Fibroblast of lung (primary cell): ENCODE data around the gene HNRNPA3. TPM values are rescaled to one million over a fixed set of nuclear protein-coding genes. Genes with fewer than 3 reads are reported as not detected.

Source experiments
- DNase-seq, 2 donors: peaks; one replicate each; pipeline versions ENCODE4 v3.0.0 to v3.0.0-alpha.2; 2010; ENCODE audit warnings: low read depth in 2 of 2
- H2AFZ ChIP-seq: 2 replicates; pipeline ENCODE4 v1.5.1; 2012; ENCODE audit warnings: low read length, control low read depth, inconsistent platforms
- H3K27ac ChIP-seq: 2 replicates; pipeline ENCODE4 v1.5.1; 2011; ENCODE audit warnings: low read length, control low read depth; ENCODE audit not compliant: insufficient read depth
- H3K27me3 ChIP-seq: 2 replicates; pipeline ENCODE4 v1.5.1; 2011; ENCODE audit warnings: mild to moderate bottlenecking, low read length; ENCODE audit not compliant: control insufficient read depth, insufficient read depth
- H3K36me3 ChIP-seq: 2 replicates; pipeline ENCODE4 v1.5.1; 2011; ENCODE audit warnings: low read length; ENCODE audit not compliant: control insufficient read depth, insufficient read depth
- H3K4me1 ChIP-seq: 2 replicates; pipeline ENCODE4 v1.5.1; 2011; ENCODE audit warnings: low read length; ENCODE audit not compliant: control insufficient read depth, insufficient read depth; ENCODE audit errors: extremely low read depth
- H3K4me2 ChIP-seq: 2 replicates; pipeline ENCODE4 v1.5.1; 2011; ENCODE audit warnings: low read length, control low read depth; ENCODE audit not compliant: insufficient read depth; ENCODE audit errors: extremely low read depth
- H3K4me3 ChIP-seq, 4 experiments: fragments of 200-600 bp in 1 of 4; sonication (generic) in 1 of 4; replicated peaks in 1 of 4; 2 replicates each; pipeline ENCODE4 v1.5.1; 2011 to 2016; ENCODE audit warnings: low read length in 4 of 4, low read depth in 3 of 4, mild to moderate bottlenecking in 3 of 4, control low read depth in 2 of 4, inconsistent platforms in 1 of 4, mixed read lengths in 1 of 4; ENCODE audit not compliant: insufficient read depth in 1 of 4; ENCODE audit errors: control extremely low read depth in 1 of 4
- H3K79me2 ChIP-seq: 2 replicates; pipeline ENCODE4 v1.5.1; 2012; ENCODE audit warnings: mild to moderate bottlenecking, low read length, inconsistent platforms; ENCODE audit not compliant: control insufficient read depth, insufficient read depth
- H3K9ac ChIP-seq: 2 replicates; pipeline ENCODE4 v1.5.1; 2011; ENCODE audit warnings: mild to moderate bottlenecking, low read length, control low read depth; ENCODE audit not compliant: insufficient read depth
- H3K9me3 ChIP-seq: 2 replicates; pipeline ENCODE4 v1.5.1; 2012; ENCODE audit warnings: low read depth, low read length; ENCODE audit not compliant: control insufficient read depth, insufficient read depth
- H4K20me1 ChIP-seq: 2 replicates; pipeline ENCODE4 v1.5.1; 2011; ENCODE audit warnings: low read length; ENCODE audit not compliant: control insufficient read depth, insufficient read depth; ENCODE audit errors: extremely low read depth
- CTCF ChIP-seq, 2 donors: IDR thresholded peaks in 1 of 2; conservative IDR thresholded peaks in 1 of 2; 1 replicate in 1 of 2; 2 replicates in 1 of 2; pipeline ENCODE4 v1.5.1; 2011 to 2012; ENCODE audit warnings: low read length in 2 of 2, control low read depth in 1 of 2, inconsistent platforms in 1 of 2, low read depth in 1 of 2, mild to moderate bottlenecking in 1 of 2
- EZH2 ChIP-seq: IDR thresholded peaks from 2 replicates; pipeline ENCODE4 v1.5.1; 2012; ENCODE audit warnings: low read length, control low read depth, mild to moderate bottlenecking; ENCODE audit errors: missing control alignments
- polyA plus RNA-seq, 2 donors: library from polyadenylated mRNA; depleted of rRNA in 1 of 2; stranded (reverse) in 1 of 2; unstranded in 1 of 2; fragments of >200 nt; gene quantifications; 2 replicates each; pipeline ENCODE4 v1.2.1, GENCODE V29; 2011 to 2012; ENCODE audit warnings: missing spikeins in 1 of 2
- total RNA-seq: library from RNA; depleted of rRNA; stranded (reverse); fragments of >200 nt; gene quantifications from 2 replicates; pipeline ENCODE4 v1.2.1, GENCODE V29; 2014

The HNRNPA3 gene
- total and polyA plus RNA-seq, 2 donors (not counting 1 experiment from before 2014, with no cell fraction given) = 34.5 to 81.2 TPM

GRCh38 chr2:177260379-177260778 lies 47.8 kb downstream of the HNRNPA3 start:
- no peak for TF ChIP-seq CTCF (conservative IDR thresholded peaks at IDR 0.05 in 1 of 2, IDR thresholded peaks at IDR 0.05 in 1 of 2; ENCODE audit: low read depth in 1 of 2, low read length in 2 of 2)
- TF ChIP-seq EZH2 = no peak
- Histone ChIP-seq H3K4me1 (peaks cover 5% of the 10 kb centered on the region), H3K79me2 (peaks cover 87% of the 10 kb centered on the region), H4K20me1 (peaks cover 9% of the 10 kb centered on the region), H3K27ac (peak overlapping the region; percentile 26), H3K27me3 (no peaks in the 10 kb centered on the region), H3K9ac (no peak overlapping the region), H3K9me3 (no peaks in the 10 kb centered on the region), H2AFZ (no peak overlapping the region), H3K4me2 (peak overlapping the region; percentile 81), H3K4me3 (peak overlapping the region; percentile 6 to 89 (median 74)), H3K36me3 (no peaks in the 10 kb centered on the region)
- DNase-seq = no peak

GRCh38 chr2:177261116-177262060 lies 48.8 kb downstream of the HNRNPA3 start:
- DNase-seq = peak in 1 of 2 donors; percentile 29
- Histone ChIP-seq H3K9ac (no peak overlapping the region), H3K27ac (peak overlapping the region; percentile 97), H3K9me3 (no peaks in the 10 kb centered on the region), H2AFZ (no peak overlapping the region), H3K79me2 (peaks cover 77% of the 10 kb centered on the region), H3K4me1 (peaks cover 4% of the 10 kb centered on the region), H3K36me3 (no peaks in the 10 kb centered on the region), H4K20me1 (peaks cover 7% of the 10 kb centered on the region), H3K4me3 (peak overlapping the region; percentile 60 to 89 (median 82)), H3K4me2 (peak overlapping the region; percentile 81), H3K27me3 (no peaks in the 10 kb centered on the region)
- TF ChIP-seq CTCF (conservative IDR thresholded peaks at IDR 0.05 in 1 of 2, IDR thresholded peaks at IDR 0.05 in 1 of 2; ENCODE audit: low read depth in 1 of 2, low read length in 2 of 2) (no peak), EZH2 (no peak)

GRCh38 chr2:177262092-177262491 lies 49.5 kb downstream of the HNRNPA3 start:
- peak overlapping the region; percentile 60 to 89 (median 82) for H3K4me3 ChIP-seq
- TF ChIP-seq CTCF (conservative IDR thresholded peaks at IDR 0.05 in 1 of 2, IDR thresholded peaks at IDR 0.05 in 1 of 2; ENCODE audit: low read depth in 1 of 2, low read length in 2 of 2) (no peak), EZH2 (no peak)
- peak overlapping the region; percentile 97 for H3K27ac ChIP-seq
- H2AFZ ChIP-seq = no peak overlapping the region
- peaks cover 4% of the 10 kb centered on the region for H3K4me1 ChIP-seq
- H3K79me2 ChIP-seq = peaks cover 70% of the 10 kb centered on the region
- no peaks in the 10 kb centered on the region for H3K36me3 ChIP-seq
- H3K27me3 ChIP-seq = no peaks in the 10 kb centered on the region
- no peak overlapping the region for H3K9ac ChIP-seq
- H4K20me1 ChIP-seq = peaks cover 5% of the 10 kb centered on the region
- DNase-seq = no peak
- no peaks in the 10 kb centered on the region for H3K9me3 ChIP-seq
- peak overlapping the region; percentile 81 for H3K4me2 ChIP-seq
